GM12891 (cell line): ENCODE results near the gene ANK2.

Experiments
- POLR2A ChIP-seq: IDR thresholded peaks from 2 replicates; pipeline ENCODE4 v1.6.1; 2011; ENCODE audit warnings: low read depth, low read length, control low read depth
- POLR2AphosphoS5 ChIP-seq: IDR thresholded peaks from 2 replicates; pipeline ENCODE4 v1.6.1; 2011; ENCODE audit warnings: low read depth, low read length, control low read depth
- TAF1 ChIP-seq: IDR thresholded peaks from 2 replicates; pipeline ENCODE4 v1.6.1; 2011; ENCODE audit warnings: low read depth, low read length, control low read depth

- TF ChIP-seq POLR2AphosphoS5 (no peak), TAF1 (no peak), POLR2A (no peak)
Observed at GRCh38 chr4:113080050-113080449, 30.6 kb downstream of the ANK2 start.
